ENCODE data around the gene PARP3. TPM values are rescaled to one million over a fixed set of nuclear protein-coding genes. Genes with fewer than 3 reads are reported as not detected.

PARP3 gene
- total and polyA plus RNA-seq, 9 of the 15 experiments (the other 6 are each of a cell fraction or from before 2014, with no cell fraction given): 0.46 to 6.6 (median 4.5) TPM

GRCh38 chr3:51938780-51939425, 3.3 kb upstream of the PARP3 start (continued):
- TF ChIP-seq HMGN3 (IDR thresholded peaks at IDR 0.05; ENCODE audit: borderline replicate concordance, extremely low read depth, insufficient read length, low read depth, low read length): no peak

GRCh38 chr3:51940648-51941462, 1.3 kb upstream of the PARP3 start:
- H3K4me2 ChIP-seq (ENCODE audit: insufficient read depth, low read length): peak overlapping the region; percentile 83
- peak overlapping the region; percentile 61 for H3K27ac ChIP-seq (ENCODE audit: extremely low read depth, low read depth, low read length)
- ChIA-PET POLR2A (interaction anchor here (0.6 to 0.9 kb wide), 5 partner anchors 10 to 420 kb away, joined by 3 to 6 read pairs (median 4); no protein-coding TSS in a partner anchor), CTCF (ENCODE audit: low intra/inter-chr PET ratio) (no interaction called here)
- no peaks in the 10 kb centered on the region for H3K9me3 ChIP-seq (replicated peaks; ENCODE audit: control insufficient read depth, insufficient read depth, low read depth, low read length)
- ATAC-seq (no peak), FAIRE-seq (no peak), DNase-seq (ENCODE audit: extremely low read depth in 1 of 4, low spot score in 3 of 4) (no peak)
- peak overlapping the region; percentile 90 for H3K4me3 ChIP-seq
- peaks cover 19 to 33% of the 10 kb centered on the region in 2 experiments; a peak in 4 of 5 replicates for H3K4me1 ChIP-seq (replicated peaks in 1 of 2; ENCODE audit: control insufficient read depth in 2 of 2, insufficient read depth in 2 of 2, low read length in 2 of 2)
- no peaks in the 10 kb centered on the region for H3K27me3 ChIP-seq (ENCODE audit: control insufficient read depth in 2 of 2, insufficient read depth in 2 of 2, low read length in 2 of 2)
- intact Hi-C loops (cut with micrococcal nuclease): loop anchor here (5.0 kb wide), 1 partner anchor 201 kb away; no protein-coding TSS in a partner anchor
- peaks cover 35% of the 10 kb centered on the region for H3K79me2 ChIP-seq (ENCODE audit: control insufficient read depth, insufficient read depth, low read length)
- in situ Hi-C loops (cut with MboI): no loop called here
- 5% methylated on average over 11 of the region's 13 CpGs for WGBS (ENCODE audit: insufficient coverage, low coverage, missing lambda C conversion rate)
- peak overlapping the region; percentile 78 to 92 for H3K9ac ChIP-seq (ENCODE audit: insufficient read depth in 1 of 2, low read depth in 2 of 2, low read length in 2 of 2)
- BruUV-seq (replicated peaks): TSS peak; percentile 64
- H3K36me3 ChIP-seq (ENCODE audit: control insufficient read depth, insufficient read depth, low read length): peaks cover 47% of the 10 kb centered on the region; the same call in 2 of the 3 replicates
- H3K9me1 ChIP-seq (ENCODE audit: control insufficient read depth, insufficient read depth, low read length): peaks cover 5% of the 10 kb centered on the region
- no peak overlapping the region for H2AFZ ChIP-seq (ENCODE audit: low read depth, low read length)
- no peaks in the 10 kb centered on the region for H4K20me1 ChIP-seq (replicated peaks; ENCODE audit: control insufficient read depth, insufficient read depth, low read length)
- TF ChIP-seq HMG20A (CRISPR knock-in tag; conservative IDR thresholded peaks at IDR 0.05) (no peak), SIRT6 (IDR thresholded peaks at IDR 0.05; ENCODE audit: low read depth, low read length) (no peak), TCF3 (CRISPR knock-in tag; IDR thresholded peaks at IDR 0.05) (no peak), ZNF277 (CRISPR knock-in tag; IDR thresholded peaks at IDR 0.05; ENCODE audit: borderline replicate concordance) (no peak), ZBTB49 (CRISPR knock-in tag; IDR thresholded peaks at IDR 0.05; ENCODE audit: borderline replicate concordance) (no peak), ZNF717 (CRISPR knock-in tag; IDR thresholded peaks at IDR 0.05) (no peak), VEZF1 (CRISPR knock-in tag; IDR thresholded peaks at IDR 0.05) (no peak), ZNF232 (CRISPR knock-in tag; IDR thresholded peaks at IDR 0.05) (no peak), BRD9 (IDR thresholded peaks at IDR 0.05; ENCODE audit: low read depth, partially characterized antibody) (no peak), ZNF280A (IDR thresholded peaks at IDR 0.05; ENCODE audit: low read depth, partially characterized antibody) (no peak)
